Activated CD8-positive, alpha-beta memory T cell treated with anti-CD3 and anti-CD28 coated beads, Interleukin-2, amount 10 ng/mL, durations not matched to agents 7 days and 5 days (primary cell): ENCODE data around the gene ATF5. TPM values are rescaled to one million over a fixed set of nuclear protein-coding genes. Genes with fewer than 3 reads are reported as not detected.

Source experiments
- microRNA-seq: library from miRNA; unstranded; fragments of <30 nt; microRNA quantifications from one replicate; pipeline ENCODE4 v1.2.0, GENCODE V29; 2022
- total RNA-seq, 2 experiments: library from RNA; stranded (reverse); gene quantifications; one replicate each; pipeline ENCODE4 v1.2.3, GENCODE V29; 2021

Gene ATF5
- total RNA-seq, 2 experiments from 2014 or later = 8.4 to 13.7 TPM

Small RNA genes lying within 50 kb of the gene (microRNA-seq; reads per million reads assigned to microRNA genes)
- 2.1 reads per million for gene MIR4750

Other genes starting within 250 kb of the ATF5 start
- 1 to 10 TPM; 2.7 to 3.5 TPM for gene ADM5, start 239.6 kb upstream of the ATF5 start, total RNA-seq
- 1 to 10 TPM; 1.6 TPM for gene CPT1C, start 238.1 kb upstream of the ATF5 start, total RNA-seq
- 1 to 10 TPM in 1 of 2 experiments, under 1 TPM in 1; 0.47 to 1.3 TPM for gene TSKS, start 165.9 kb upstream of the ATF5 start, total RNA-seq
- 100 to 1,000 TPM in 1 of 2 experiments, 10 to 100 TPM in 1; 85.3 to 102 TPM for gene AP2A1, start 162.2 kb upstream of the ATF5 start, total RNA-seq
- gene FUZ, start 115.9 kb upstream of the ATF5 start, total RNA-seq = 10 to 100 TPM; 20.1 to 23.0 TPM
- gene MED25, start 110.9 kb upstream of the ATF5 start, total RNA-seq = 10 to 100 TPM; 57.5 to 70.5 TPM
- gene PTOV1, start 78.0 kb upstream of the ATF5 start, total RNA-seq = 10 to 100 TPM; 78.2 to 79.4 TPM
- 100 to 1,000 TPM; 130 to 133 TPM for gene PNKP, start 61.6 kb upstream of the ATF5 start, total RNA-seq
- 10 to 100 TPM; 13.4 to 21.2 TPM for gene AKT1S1, start 51.9 kb upstream of the ATF5 start, total RNA-seq
- 10 to 100 TPM; 26.2 to 39.3 TPM for gene TBC1D17, start 51.5 kb upstream of the ATF5 start, total RNA-seq
- gene IL4I1, start 32.3 kb upstream of the ATF5 start, total RNA-seq = 10 to 100 TPM in 1 of 2 experiments, 1 to 10 TPM in 1; 1.7 to 12.3 TPM
- 100 to 1,000 TPM; 128 to 192 TPM for gene NUP62, start 299 bp downstream of the ATF5 start, total RNA-seq
- not detected for gene SIGLEC11, start 32.0 kb downstream of the ATF5 start, total RNA-seq
- gene VRK3, start 96.2 kb downstream of the ATF5 start, total RNA-seq = 10 to 100 TPM; 70.5 to 71.3 TPM
- gene ZNF473, start 96.8 kb downstream of the ATF5 start, total RNA-seq = 1 to 10 TPM; 7.9 to 8.4 TPM
- not detected for gene IZUMO2, start 234.1 kb downstream of the ATF5 start, total RNA-seq